Stromal cell of bone marrow (primary cell): ENCODE measurements around the gene EP400.
"Not testable (repeated sequence)": the region's sequence is repeated elsewhere in the genome, so short reads cannot be mapped to it uniquely, and the experiment has no call there.

Source experiments
- DNase-seq: peaks from one replicate; pipeline ENCODE4 v3.0.0-alpha.2; 2012; ENCODE audit warnings: low read depth

Gene EP400

DNA sequence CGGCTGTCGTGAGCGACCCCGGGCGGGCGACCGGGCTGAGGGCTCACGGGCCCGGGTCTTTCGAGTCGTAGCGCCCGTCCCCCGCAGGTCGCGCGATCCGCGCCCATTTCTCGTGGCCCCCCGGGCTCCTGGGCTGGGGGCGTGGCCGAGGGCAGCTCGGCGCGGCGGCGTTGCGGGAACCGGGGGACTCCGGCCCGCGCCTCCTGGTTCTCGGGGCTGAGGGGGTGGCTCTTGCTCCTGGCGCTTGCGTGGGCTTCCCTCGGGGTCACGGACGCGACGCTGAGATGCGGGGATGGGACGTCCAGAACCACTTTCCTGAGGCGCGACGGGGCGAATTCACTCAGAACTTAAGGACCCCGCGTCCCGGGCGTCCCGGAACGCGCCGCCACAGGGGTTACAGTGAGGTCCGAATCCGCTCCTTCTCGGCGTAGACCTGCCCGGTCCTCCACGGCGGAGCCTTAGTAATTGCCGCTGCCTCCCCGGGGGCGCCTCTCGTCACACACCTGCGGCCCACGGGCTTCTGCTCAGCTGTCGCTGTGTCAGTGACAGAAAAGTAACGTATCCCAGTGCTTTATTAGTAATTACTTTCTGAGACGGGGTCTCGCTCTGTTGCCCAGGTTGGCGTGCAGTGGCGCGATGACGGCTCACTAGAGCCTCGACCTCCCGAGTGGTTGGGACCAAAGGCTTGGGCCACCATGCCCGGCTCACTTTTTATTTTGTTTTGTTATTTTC is 606 bp downstream of the EP400 start:
- DNase-seq, result no peak

DNA sequence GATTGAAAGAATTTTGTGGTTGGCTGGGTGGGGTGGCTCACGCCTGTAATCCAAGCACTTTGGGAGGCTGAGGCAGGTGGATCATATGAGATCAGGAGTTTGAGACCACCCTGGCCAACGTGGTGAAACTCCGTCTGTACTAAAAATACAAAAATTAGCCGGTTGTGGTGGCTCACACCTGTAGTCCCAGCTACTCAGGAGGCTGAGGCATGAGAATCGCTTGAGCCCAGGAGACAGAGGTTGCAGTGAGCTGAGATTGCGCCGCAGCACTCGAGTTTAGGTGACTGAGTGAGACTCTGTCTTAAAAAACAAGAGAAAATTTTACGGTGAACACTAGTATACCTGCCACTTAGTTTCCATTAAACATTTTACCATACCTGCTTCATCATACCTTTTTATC is 4.1 kb downstream of the EP400 start:
- DNase-seq, result not testable (repeated sequence)

DNA sequence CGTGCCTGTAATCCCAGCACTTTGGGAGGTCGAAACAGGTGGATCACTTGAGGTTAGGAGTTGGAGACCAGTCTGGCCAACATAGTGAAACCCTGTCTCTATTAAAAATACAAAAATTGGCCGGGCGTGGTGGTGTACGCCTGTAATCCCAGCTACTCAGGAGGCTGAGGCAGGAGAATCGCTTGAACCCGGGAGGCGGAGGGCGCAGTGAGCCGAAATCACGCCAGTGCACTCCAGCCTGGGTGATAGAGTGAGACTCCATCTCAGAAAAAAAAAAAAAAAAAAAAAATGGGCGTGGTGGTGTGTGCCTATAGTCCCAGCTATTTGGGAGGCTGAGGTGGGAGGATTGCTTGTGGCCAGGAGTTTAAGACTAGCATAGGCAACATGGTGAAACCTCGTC is 4.7 kb downstream of the EP400 start:
- DNase-seq, result not testable (repeated sequence)

DNA sequence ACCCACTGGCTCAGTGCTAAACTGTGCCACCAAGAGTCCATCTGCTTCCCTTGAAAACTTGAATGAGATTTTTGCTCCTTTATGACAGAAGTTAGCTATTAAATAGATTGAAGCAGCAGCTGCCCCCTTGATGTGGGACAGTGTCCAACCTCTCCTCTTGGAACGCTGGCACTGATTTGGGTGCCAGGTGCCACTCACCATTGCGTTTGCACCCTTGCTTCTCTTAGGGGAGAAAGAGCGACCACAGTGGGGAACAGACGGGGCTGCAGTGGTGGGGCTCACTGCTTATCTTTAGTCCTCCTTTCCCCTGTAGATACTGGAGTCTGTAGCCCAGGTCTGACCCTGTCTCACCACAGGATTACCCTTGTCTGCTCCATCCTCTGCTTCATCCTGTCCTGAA is 9.4 kb downstream of the EP400 start:
- no peak for DNase-seq

DNA sequence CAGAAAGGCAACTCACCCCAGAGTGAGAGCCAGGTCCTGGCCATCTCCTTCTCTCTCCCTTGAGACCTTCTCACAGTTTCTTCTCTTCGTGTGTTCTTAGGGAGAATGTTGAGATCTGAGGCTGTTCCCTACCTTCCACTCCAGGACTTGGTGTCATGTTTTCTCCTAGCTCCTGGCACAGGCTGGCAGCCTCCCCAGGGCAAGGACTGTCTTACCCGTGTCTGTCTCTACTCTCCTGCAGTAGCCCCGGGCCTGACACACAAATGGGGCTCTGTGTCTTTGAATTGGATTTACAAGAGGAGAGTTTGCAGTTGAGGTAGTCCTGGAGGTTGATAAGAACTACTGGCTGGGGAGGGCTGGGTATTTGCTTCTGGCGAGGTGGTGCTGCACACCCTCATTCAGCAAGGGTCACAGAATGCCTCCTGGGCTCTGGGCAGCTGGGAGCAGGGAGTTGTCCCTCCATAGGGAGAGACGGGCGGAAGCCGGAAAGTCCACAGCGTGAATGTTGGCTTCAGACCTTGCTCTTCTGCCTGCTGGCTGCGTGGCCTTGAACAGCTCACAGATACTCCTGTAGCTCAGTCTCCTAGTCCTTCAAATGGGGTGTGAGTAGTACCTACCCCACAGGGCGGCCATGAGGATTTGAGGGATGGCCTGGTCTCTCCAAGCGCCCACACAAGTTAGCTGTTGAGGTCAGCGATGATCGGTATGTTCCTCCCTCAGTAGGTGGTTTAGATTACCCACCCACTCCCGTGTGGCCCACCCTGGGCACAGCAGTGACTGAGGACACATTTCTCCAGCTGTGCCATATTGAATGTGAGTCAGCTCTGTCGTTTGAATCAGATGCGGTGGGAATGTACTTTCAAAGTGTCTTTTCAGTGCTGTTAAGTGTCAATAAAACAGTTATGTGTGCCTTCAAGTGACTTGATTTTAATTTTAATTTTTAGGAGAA is 10.2 kb downstream of the EP400 start:
- no peak for DNase-seq

DNA sequence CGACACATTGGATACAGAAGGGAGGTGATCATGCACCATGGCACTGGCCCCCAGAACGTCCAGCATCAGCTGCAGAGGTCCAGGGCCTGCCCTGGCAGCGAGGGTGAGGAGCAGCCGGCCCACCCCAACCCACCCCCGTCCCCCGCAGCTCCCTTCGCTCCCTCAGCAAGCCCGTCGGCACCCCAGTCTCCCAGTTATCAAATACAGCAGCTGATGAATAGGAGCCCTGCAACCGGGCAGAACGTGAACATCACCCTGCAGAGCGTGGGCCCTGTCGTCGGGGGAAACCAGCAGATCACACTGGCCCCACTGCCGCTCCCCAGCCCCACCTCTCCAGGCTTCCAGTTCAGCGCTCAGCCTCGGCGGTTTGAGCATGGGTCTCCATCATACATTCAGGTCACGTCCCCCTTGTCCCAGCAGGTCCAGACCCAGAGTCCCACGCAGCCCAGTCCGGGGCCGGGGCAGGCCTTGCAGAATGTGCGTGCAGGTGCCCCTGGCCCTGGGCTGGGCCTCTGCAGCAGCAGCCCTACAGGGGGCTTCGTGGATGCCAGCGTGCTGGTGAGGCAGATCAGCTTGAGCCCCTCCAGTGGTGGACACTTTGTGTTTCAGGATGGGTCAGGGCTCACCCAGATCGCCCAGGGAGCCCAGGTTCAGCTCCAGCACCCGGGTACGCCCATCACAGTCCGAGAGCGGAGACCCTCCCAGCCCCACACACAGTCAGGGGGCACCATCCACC is 11.0 kb downstream of the EP400 start:
- DNase-seq, result not testable (repeated sequence)

DNA sequence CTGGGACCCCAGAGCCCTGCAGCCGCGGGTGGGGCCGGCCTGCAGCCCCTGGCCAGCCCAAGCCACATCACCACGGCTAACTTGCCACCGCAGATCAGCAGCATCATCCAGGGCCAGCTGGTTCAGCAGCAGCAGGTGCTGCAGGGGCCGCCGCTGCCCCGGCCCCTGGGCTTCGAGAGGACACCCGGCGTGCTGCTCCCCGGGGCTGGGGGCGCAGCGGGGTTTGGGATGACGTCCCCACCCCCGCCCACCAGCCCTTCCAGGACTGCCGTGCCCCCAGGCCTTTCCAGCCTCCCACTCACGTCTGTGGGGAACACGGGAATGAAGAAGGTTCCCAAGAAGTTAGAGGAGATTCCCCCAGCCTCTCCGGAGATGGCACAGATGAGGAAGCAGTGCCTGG is 11.6 kb downstream of the EP400 start:
- DNase-seq, result not testable (repeated sequence)

DNA sequence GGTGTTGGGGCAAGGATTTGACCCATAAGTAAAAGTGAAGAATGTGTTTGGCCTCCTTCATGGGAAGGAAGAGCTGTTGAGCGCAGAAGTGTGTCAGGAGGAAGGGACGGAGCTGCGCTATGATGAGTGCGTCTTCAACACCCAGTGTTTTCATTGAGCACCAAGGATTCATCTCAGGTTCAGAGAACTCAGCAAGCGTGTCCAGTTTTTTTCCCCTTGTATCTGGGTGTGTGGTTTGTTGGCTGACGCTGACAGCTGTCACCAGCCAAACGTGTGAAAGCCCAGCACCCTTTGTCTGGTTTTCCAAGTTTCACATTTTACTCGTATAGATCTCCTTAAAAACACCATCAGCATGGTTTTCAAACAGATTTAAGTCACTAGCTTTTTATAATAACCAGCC is 12.3 kb downstream of the EP400 start:
- DNase-seq, result no peak

DNA sequence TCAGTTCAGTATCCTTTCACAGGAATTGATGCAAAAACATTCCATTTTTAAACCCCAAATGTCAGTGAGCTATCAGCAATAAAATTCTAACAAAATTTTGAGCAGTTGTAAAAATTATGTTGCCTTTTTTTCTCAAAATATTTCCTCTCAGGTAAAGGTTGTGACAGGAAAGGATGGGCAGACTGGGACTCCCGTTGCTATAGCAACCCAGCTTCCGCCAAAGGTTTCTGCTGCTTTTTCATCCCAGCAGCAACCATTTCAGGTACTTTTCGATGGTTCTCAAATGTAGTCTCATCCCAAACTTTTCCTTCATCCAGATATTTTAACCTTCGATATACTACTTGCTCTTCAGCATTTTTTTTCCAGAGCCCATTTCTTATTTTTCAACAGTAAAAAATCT is 13.6 kb downstream of the EP400 start:
- DNase-seq, result no peak

DNA sequence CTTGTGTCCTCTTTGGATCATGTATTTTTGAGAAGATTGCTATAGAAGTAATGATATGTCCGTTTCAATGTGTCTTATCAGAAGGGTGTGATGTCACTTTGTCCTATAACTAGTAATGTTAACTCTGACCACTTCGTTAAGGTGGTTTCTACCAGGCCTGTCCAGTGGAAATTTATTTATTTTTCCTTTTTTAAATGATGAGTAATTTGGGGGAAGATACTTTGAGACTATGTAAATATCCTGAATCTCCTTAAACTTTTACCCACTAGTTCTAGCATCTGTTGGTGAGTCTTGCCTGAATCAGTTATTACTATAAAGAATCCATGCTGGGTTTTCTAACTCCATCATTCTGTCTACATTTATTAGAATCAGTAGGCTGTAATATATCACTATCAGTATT is 15.3 kb downstream of the EP400 start:
- DNase-seq, result no peak

DNA sequence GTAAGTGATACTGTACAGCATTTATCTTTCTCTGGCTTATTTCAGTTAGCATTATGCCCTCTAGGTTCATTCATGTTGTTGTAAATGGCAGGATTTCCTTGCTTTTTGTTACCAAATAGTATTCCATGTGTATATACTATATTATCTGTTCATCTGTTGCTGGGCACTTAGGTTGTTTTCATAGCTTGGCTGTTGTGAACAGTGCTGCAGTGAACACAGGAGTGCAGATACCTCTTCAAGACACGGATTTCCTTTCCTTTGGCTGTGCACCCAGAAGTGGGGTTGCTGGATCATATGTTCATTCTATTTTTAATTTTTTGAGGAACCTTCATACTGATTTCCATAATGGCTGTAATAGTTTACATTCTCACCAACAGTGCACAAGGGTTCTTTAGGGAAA is 21.5 kb downstream of the EP400 start:
- DNase-seq, result no peak

DNA sequence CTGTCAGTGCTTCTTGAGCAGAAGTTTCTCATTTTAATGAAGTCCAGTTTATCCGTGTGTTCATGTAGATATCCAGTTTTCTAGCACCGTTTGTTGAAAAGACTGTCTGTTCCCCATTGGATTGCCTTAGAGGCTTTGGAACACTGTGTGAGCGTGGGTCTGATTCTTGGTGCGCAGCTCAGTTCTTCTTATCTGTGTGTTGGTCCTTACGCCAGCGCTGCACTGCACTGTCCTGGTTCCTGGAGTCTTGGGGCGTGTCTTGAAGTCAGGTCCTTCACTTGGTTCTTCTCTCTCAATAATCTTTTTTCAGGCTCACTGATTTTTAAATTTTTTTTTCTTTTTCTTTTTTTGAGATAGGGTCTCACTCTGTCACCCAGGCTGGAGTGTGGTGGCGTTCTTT is 25.5 kb downstream of the EP400 start:
- DNase-seq, result no peak

DNA sequence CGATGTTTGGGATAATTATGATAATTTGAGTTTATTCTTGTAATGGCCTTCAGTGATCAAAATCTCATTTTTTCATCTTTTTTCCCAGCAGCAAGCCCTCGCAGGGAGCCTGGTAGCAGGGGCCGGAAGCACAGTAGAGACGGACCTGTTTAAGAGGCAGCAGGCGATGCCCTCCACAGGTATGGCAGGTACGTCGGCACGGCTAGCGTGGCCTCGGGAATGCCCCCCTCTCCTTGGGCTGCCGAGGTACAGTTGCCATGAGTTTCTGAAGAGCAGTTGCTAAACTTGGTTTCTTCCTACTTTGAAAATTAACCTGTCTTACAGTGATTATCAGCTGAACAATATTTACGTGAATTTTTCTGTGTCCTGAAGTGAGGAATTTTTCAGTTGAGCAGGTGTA is 29.9 kb downstream of the EP400 start:
- no peak for DNase-seq

DNA sequence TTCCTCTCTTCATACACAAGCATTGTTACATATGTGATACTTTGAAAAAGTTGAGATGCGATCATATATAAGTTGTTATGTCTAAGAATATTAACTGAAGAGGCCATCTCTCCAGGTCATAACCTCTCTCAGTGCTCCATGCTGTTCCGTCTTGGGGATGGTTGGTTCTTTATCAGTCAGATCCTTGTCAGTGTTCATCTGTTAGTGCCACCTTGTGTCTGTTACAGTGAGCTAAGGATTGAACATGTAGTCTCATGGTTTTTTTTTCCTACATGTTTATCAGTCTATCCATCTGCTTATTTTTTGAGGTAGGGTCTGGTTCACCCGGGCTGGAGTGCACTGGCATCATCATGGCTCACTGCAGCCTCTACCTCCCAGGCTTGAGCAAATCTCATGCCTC is 30.5 kb downstream of the EP400 start:
- no peak for DNase-seq

DNA sequence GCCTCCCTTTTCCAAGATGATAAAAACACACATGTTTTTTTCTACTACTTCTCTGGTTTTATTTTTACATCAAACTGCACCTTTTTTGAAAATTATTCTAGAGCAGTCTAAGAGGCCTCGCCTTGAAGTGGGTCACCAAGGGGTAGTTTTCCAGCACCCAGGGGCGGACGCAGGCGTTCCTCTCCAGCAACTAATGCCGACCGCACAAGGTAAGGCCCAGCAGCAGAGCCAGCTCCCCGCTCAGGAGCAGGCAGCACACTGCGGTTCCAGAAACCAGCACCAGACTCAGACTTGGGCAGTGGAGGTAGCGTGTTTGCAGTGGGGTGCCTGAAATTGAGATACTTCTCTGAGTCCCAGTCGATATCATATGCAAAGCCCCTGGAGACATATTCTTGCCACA is 31.6 kb downstream of the EP400 start:
- DNase-seq, result no peak

DNA sequence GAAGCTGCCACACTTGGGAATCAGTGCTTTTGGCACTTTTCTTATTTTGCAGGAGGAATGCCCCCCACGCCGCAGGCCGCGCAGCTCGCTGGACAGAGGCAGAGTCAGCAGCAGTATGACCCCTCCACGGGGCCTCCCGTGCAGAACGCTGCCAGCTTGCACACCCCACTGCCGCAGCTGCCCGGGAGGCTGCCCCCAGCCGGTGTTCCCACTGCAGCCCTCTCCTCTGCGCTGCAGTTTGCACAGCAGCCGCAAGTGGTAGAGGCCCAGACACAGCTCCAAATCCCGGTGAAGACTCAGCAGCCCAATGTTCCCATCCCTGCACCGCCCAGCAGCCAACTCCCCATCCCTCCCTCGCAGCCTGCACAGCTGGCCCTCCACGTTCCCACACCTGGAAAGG is 32.3 kb downstream of the EP400 start:
- no peak for DNase-seq

DNA sequence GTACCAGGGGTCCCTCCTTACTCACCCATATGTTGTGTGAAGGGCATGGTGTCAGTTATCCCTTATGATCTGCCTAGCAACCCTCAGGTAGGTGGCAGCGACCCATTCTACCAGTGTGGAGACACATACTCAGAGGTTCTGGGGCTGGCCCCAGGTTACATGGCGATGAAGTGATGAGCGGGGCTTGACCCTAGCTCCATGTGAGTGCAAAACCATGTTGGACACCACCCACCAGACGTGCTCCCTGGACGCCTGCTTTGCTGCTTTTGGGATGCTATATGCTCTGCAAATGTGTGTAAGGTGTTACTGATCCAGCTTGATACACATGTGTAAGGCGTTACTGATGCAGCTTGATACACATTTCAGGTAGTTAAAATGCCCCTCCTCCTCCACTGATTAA is 33.3 kb downstream of the EP400 start:
- no peak for DNase-seq

DNA sequence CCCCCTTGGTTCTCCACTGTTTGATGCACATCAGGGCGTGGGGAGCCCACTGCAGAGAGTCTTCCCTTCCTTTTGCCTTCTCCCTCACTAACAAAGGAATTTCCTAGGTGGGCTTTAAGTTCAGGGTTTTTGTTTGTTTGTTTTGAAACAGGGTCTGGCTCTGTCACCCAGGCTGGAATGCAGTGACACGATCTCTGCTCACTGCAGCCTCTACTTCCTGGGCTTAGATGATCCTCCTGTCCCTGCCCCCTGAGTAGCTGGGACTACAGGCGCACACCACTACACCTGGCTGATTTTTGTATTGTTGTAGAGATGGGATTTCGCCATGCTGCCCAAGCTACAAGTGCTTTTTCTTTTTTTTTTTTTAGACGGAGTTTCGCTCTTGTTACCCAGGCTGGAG is 33.8 kb downstream of the EP400 start:
- DNase-seq, result no peak

DNA sequence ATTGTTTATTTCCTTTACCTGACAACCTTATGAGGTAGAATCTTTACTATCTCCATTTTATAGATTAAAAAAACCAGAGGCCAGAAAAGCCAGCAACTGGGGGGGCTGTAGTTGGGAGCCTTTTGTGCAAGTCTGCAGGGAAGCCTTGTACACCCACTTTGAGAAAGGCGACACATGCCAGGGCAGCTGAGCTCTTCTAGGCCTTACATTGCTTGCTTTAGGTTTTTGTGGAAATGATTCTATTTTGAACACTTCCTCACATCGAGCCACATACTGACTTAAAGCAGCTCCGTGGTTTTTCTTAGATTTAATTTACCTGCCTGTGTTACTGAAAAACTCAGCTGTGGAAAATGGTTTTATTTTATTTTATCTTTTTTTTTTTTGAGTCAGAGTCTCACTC is 34.6 kb downstream of the EP400 start:
- DNase-seq, result no peak

DNA sequence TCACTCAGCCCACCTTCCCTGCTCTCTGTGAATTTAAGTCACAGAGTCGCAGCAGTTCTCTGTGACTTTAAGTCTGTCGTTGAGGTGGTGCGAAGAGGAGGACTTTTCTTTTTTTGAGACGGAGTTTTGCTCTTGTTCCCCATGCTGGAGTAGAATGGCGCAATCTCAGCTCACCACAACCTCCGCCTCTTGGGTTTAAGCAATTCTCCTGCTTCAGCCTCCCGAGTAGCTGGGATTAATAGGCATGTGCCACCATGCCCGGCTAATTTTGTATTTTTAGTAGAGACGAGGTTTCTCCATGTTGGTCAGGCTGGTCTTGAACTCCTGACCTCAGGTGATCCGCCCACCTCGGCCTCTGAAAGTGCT is 35.8 kb downstream of the EP400 start:
- DNase-seq, result not testable (repeated sequence)

DNA sequence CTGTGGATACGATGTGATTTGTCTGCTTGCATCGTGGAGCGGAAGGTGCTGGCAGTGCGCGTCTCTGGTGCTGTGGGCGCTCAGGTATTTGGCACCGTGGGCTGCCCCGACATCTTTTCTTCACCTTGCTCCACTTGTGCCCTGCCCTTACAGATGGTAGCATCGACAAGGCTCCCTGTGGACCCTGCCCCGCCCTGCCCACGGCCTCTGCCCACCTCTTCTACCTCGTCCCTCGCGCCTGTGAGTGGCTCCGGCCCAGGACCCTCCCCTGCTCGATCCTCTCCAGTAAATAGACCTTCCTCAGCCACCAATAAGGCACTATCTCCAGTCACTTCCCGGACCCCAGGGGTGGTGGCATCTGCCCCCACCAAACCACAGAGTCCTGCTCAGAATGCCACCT is 36.6 kb downstream of the EP400 start:
- DNase-seq, result no peak

DNA sequence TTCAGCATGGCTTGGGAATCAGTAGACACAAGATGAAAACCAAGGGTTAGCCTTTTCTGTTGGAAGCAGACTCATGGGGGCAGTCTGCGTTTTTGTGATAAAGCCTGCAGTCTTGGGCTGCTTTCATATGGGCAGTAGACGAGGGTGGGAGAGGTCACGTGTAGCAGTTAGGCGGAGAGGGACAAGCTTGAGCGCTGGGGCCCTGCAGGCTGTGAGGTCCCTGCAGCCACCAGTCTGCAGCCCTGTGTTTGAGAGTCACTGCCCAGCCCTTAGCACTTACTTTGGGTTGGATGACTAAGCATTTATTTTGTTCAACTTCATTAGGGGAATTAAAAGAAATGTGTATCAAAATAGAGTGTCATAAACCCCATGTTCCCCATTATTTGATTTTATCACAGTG is 37.2 kb downstream of the EP400 start:
- DNase-seq, result no peak

DNA sequence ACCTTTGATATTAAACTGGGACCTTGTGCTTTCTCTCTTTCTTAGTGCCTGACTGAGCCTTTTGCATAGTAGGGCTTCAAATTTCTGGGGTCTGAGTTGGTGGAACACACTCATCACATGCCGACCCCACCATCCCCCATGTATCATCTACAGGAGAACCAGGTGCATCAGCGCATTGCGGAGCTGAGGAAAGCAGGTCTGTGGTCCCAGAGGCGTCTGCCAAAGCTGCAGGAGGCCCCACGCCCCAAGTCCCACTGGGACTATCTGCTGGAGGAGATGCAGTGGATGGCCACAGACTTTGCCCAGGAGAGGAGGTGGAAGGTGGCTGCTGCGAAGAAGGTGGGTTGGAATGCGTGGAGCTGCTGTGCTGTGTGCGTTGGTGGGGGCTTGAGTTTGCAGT is 37.8 kb downstream of the EP400 start:
- no peak for DNase-seq
